SJSA1 (cell line): ENCODE measurements around the gene ANKS1A. TPM values are rescaled to one million over a fixed set of nuclear protein-coding genes. Genes with fewer than 3 reads are reported as not detected.
A peak's percentile ranks its signal among the peaks of the same experiment; 100 is the strongest.
"Not testable (repeated sequence)": the region's sequence is repeated elsewhere in the genome, so short reads cannot be mapped to it uniquely, and the experiment has no call there.

Experiments used
- DNase-seq, 2 experiments: peaks; one replicate each; pipeline ENCODE4 v3.0.0-alpha.2; 2015 to 2020; ENCODE audit warnings: low spot score in 2 of 2, low read depth in 1 of 2
- H3K27ac ChIP-seq: fragments of 250-450 bp; sonication (Bioruptor Pico); 2 replicates; pipeline ENCODE4 v1.5.1; 2020; ENCODE audit warnings: mild to moderate bottlenecking, moderate library complexity
- H3K27me3 ChIP-seq: fragments of 250-450 bp; sonication (Bioruptor Pico); replicated peaks from 2 replicates; pipeline ENCODE4 v1.5.1; 2020; ENCODE audit warnings: mild to moderate bottlenecking, moderate library complexity
- H3K36me3 ChIP-seq: fragments of 250-450 bp; sonication (Bioruptor Pico); 2 replicates; pipeline ENCODE4 v1.5.1; 2020; ENCODE audit warnings: mild to moderate bottlenecking
- H3K4me1 ChIP-seq: fragments of 250-450 bp; sonication (Bioruptor Pico); replicated peaks from 2 replicates; pipeline ENCODE4 v1.6.1; 2021; ENCODE audit warnings: mild to moderate bottlenecking
- H3K4me3 ChIP-seq: fragments of 250-450 bp; sonication (Bioruptor Pico); 2 replicates; pipeline ENCODE4 v1.5.1; 2020; ENCODE audit warnings: mild to moderate bottlenecking
- H3K9me3 ChIP-seq: fragments of 250-450 bp; sonication (Bioruptor Pico); replicated peaks from 2 replicates; pipeline ENCODE4 v1.5.1; 2020; ENCODE audit warnings: mild to moderate bottlenecking
- total RNA-seq: library from RNA; depleted of rRNA; stranded (reverse); fragments of >200 nt; shearing (Covaris generic); gene quantifications from 2 replicates; pipeline ENCODE4 v1.2.3, GENCODE V29; 2014; rRNA removed

ANKS1A gene
- total RNA-seq, result 8.1 and 10.9 TPM in 2 replicates

DNA sequence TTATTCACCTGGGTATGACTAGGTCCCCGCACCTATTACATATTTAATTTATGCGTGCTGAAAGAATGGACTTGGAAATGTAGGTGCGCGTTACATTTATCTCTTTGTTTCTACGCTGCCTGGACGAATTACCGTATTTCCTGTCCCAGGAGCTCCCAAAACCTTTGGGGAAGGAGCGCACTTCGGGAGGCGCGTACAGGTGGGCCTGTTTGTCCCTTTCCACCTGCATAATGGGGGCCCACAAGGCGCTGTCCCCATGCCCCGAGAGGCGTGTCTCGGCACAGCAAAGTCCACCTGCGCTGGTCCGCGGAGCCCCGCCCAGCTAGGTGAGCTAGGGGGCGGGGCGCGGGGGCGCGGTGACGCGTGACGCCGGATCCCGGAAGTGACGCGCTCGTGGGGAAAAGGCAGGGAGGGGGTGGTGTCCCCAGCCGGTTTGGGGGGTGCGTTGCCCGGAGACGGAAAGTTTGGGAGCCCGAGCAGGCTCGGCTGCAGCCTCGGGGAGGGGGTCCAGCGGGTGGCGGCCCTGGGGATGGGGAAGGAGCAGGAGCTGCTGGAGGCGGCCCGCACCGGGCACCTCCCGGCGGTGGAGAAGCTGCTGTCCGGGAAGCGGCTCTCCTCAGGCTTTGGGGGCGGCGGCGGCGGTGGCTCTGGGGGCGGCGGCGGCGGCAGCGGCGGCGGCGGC is at the start of gene ANKS1A:
ANKS1A (plus strand) TSS at position 382 of the 682 bp plus-strand sequence; CDS start at position 530, 148 bp downstream.
- H3K27ac ChIP-seq, result peak within 1 kb of the TSS; percentile 84
- peaks cover 19% of the 10 kb centered on the region for H3K4me1 ChIP-seq
- no peaks in the 10 kb centered on the region for H3K27me3 ChIP-seq
- DNase-seq, result peak; percentile 69 to 71
- peaks cover 24% of the 10 kb centered on the region for H3K36me3 ChIP-seq
- H3K4me3 ChIP-seq, result peak within 1 kb of the TSS; percentile 82
- H3K9me3 ChIP-seq, result no peaks in the 10 kb centered on the region

GRCh38 chr6:34839666-34840352 is 49.2 kb upstream of the ANKS1A start:
- Histone ChIP-seq H3K9me3 (no peaks in the 10 kb centered on the region), H3K4me1 (no peaks in the 10 kb centered on the region), H3K27ac (no peak overlapping the region), H3K27me3 (no peaks in the 10 kb centered on the region), H3K36me3 (peaks cover 10% of the 10 kb centered on the region; the same call in 1 of the 2 replicates), H3K4me3 (no peak overlapping the region)
- no peak for DNase-seq

DNA sequence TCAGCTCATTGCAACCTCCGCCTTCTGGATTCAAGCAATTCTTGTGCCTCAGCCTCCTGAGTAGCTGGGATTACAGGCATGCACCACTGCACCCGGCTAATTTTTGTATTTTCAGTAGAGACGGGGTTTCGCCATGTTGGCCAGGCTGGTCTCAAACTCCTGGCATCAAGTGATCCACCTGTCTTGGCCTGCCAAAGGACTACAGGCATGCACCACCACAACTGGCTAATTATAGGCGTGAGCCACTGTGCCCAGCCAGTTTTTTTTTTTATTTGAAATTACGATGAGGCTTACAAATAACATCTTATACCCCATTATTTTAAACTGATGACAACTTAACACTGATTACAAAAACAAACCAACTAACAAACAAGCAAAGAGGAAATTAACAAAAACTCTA is 40.0 kb upstream of the ANKS1A start:
- not testable (repeated sequence) for H3K4me1 ChIP-seq, H3K27ac ChIP-seq, H3K4me3 ChIP-seq, H3K9me3 ChIP-seq, H3K27me3 ChIP-seq, DNase-seq, H3K36me3 ChIP-seq

- Histone ChIP-seq H3K36me3 (peaks cover 8% of the 10 kb centered on the region), H3K27ac (no peak overlapping the region), H3K27me3 (no peaks in the 10 kb centered on the region), H3K9me3 (no peaks in the 10 kb centered on the region), H3K4me3 (no peak overlapping the region), H3K4me1 (no peaks in the 10 kb centered on the region)
- no peak for DNase-seq
These were observed 37.7 kb upstream of the ANKS1A start for GRCh38 chr6:34851361-34851760.

DNA sequence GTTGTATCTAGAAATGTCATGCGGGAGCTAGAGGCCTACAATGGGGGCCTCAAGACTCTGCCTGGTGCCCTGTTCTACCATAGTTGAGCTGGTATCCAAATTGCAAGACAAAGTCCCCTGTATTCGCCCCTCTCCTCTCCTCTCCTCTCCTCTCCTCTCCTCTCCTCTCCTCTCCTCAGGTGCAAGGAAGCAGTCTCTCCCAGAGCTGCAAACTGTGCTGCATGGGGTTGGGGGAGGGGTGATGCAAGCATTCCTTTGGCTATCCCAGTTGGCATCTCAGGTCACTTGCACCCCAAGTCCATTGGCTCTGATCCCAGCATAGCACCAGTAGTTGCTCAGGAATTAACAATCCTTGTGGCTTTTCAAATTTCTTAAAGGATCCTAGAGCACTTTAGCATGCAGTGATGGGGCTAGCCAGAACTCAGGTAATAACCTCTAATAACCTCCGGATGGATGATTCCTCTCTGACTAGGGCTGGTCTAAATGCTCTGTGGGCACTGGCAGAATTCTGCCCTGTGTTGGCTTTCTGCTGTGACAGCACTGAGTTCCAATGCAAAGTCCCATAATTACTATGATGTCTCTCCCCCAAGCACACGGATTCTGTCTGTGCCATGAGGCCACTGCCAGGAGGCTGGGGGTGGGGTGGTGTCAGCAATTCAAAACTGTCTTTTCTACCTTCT is 36.5 kb upstream of the ANKS1A start:
- peaks cover 20% of the 10 kb centered on the region for H3K36me3 ChIP-seq
- DNase-seq, result no peak

GRCh38 chr6:34855463-34855862 is 33.6 kb upstream of the ANKS1A start:
- H3K36me3 ChIP-seq, result peaks cover 30% of the 10 kb centered on the region
- no peak overlapping the region for H3K4me3 ChIP-seq
- H3K27ac ChIP-seq, result no peak overlapping the region
- H3K4me1 ChIP-seq, result no peaks in the 10 kb centered on the region
- no peaks in the 10 kb centered on the region for H3K9me3 ChIP-seq
- DNase-seq, result no peak
- H3K27me3 ChIP-seq, result no peaks in the 10 kb centered on the region

More for the DNA sequence above, 36.5 kb upstream of the ANKS1A start:
- H3K9me3 ChIP-seq, result no peaks in the 10 kb centered on the region
- H3K4me3 ChIP-seq, result no peak overlapping the region
- no peak overlapping the region for H3K27ac ChIP-seq
- H3K27me3 ChIP-seq, result no peaks in the 10 kb centered on the region
- no peaks in the 10 kb centered on the region for H3K4me1 ChIP-seq

GRCh38 chr6:34858681-34859080 is 30.4 kb upstream of the ANKS1A start:
- no peaks in the 10 kb centered on the region for H3K9me3 ChIP-seq
- no peak for DNase-seq

GRCh38 chr6:34859951-34860350 is 29.1 kb upstream of the ANKS1A start:
- no peak overlapping the region for H3K4me3 ChIP-seq
- H3K27ac ChIP-seq, result no peak overlapping the region
- no peak for DNase-seq
- no peaks in the 10 kb centered on the region for H3K4me1 ChIP-seq
- peaks cover 30% of the 10 kb centered on the region for H3K36me3 ChIP-seq
- no peaks in the 10 kb centered on the region for H3K27me3 ChIP-seq
- no peaks in the 10 kb centered on the region for H3K9me3 ChIP-seq

More at GRCh38 chr6:34858681-34859080, 30.4 kb upstream of the ANKS1A start:
- Histone ChIP-seq H3K27ac (no peak overlapping the region), H3K36me3 (peaks cover 30% of the 10 kb centered on the region), H3K4me1 (no peaks in the 10 kb centered on the region), H3K27me3 (no peaks in the 10 kb centered on the region), H3K4me3 (no peak overlapping the region)

DNA sequence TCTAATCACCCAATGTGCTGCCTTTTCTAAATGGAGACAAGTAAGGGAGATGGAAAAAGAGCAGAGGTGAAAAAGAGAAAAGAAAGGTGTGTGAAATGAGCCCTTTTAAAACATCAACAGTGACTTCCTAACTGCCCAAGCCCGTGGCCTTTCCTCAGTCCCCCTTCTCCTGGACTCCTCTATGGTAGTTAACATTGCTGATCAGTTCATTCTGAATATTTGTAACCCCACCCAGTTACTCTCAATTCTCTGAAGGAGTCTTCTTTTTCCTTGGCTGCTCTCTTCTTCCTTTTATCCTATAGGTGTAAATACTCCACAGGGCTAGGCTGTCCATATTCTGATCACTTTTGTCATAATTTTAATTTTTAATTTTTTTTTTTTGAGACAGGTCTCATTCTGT is 28.3 kb upstream of the ANKS1A start:
- Histone ChIP-seq H3K36me3 (peaks cover 28% of the 10 kb centered on the region), H3K4me3 (no peak overlapping the region)

GRCh38 chr6:34864007-34864406 is 25.0 kb upstream of the ANKS1A start:
- Histone ChIP-seq H3K36me3 (peaks cover 3% of the 10 kb centered on the region; the same call in 1 of the 2 replicates), H3K9me3 (no peaks in the 10 kb centered on the region), H3K4me1 (no peaks in the 10 kb centered on the region), H3K27ac (no peak overlapping the region), H3K4me3 (no peak overlapping the region), H3K27me3 (no peaks in the 10 kb centered on the region)
- no peak for DNase-seq

More for the DNA sequence above, 28.3 kb upstream of the ANKS1A start:
- H3K27me3 ChIP-seq, result no peaks in the 10 kb centered on the region
- DNase-seq, result no peak
- no peaks in the 10 kb centered on the region for H3K9me3 ChIP-seq
- H3K4me1 ChIP-seq, result no peaks in the 10 kb centered on the region
- H3K27ac ChIP-seq, result no peak overlapping the region

DNA sequence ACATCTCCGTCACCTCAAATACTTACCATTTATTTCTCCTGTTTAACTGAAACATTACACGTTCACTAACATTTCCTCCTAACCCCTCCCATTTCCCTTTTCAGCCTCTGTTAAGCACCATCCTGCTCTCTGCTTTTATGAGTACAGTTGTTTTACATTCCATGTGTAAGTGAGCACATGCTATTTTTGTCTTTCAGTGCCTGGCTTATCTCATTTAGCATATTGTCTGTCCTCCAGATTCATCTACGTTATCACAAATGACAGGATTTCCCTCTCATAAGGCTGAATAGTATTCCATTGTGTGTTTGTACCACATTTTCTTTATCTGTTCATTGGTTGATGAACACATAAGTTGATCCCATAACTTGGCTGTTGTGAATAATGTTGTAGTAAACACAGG is 23.9 kb upstream of the ANKS1A start:
- no peaks in the 10 kb centered on the region for H3K9me3 ChIP-seq
- no peak for DNase-seq
- no peak overlapping the region for H3K27ac ChIP-seq
- no peaks in the 10 kb centered on the region; the same call in 1 of the 2 replicates for H3K36me3 ChIP-seq
- H3K4me3 ChIP-seq, result no peak overlapping the region
- no peaks in the 10 kb centered on the region for H3K27me3 ChIP-seq
- no peaks in the 10 kb centered on the region for H3K4me1 ChIP-seq

DNA sequence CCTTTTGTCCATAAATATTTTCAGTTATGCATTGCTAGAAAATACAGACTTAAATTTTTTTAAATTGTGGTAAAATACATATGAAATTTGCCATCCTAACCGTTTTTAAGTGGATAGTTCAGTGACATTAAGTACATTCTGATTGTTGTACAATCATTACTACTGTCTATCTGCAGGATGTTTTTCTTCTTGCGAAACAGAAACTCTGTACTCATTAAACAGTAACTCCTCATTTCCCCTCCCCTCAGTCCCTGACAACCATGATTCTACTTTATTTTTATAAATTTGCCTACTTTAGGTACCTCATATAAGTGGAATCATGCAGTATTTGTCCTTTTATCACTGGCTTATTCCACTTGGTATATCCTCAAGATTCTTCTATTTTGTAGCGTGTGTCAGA is 22.5 kb upstream of the ANKS1A start:
- Histone ChIP-seq H3K27me3 (no peaks in the 10 kb centered on the region), H3K9me3 (no peaks in the 10 kb centered on the region)

GRCh38 chr6:34867484-34867883 is 21.6 kb upstream of the ANKS1A start:
- no peak for DNase-seq
- H3K4me3 ChIP-seq, result no peak overlapping the region

More for the DNA sequence above, 22.5 kb upstream of the ANKS1A start:
- no peak overlapping the region for H3K4me3 ChIP-seq
- no peak for DNase-seq
- H3K27ac ChIP-seq, result no peak overlapping the region
- H3K36me3 ChIP-seq, result peaks cover 6% of the 10 kb centered on the region
- no peaks in the 10 kb centered on the region for H3K4me1 ChIP-seq

DNA sequence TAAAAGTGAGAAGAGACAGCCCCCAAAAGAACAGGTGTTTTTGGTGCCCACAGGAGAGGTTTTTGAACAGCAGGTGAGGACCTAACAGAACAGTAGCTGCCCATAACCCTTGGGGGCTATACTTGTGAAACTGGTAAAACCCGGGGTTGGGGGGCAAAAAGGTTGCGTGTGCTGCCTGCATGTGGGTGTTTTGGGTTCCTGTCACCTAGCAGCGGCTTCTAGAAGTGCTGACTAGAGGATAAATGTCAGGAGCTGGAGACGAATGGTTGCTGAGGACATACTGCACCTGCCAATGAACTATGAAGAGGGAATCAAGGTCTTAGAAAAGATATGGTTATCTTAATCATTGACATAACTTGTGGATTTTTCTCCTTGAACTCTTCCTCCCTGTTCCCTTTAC is 17.2 kb upstream of the ANKS1A start:
- H3K4me3 ChIP-seq, result no peak overlapping the region
- H3K27me3 ChIP-seq, result no peaks in the 10 kb centered on the region
- H3K36me3 ChIP-seq, result peaks cover 55% of the 10 kb centered on the region
- no peaks in the 10 kb centered on the region for H3K9me3 ChIP-seq
- DNase-seq, result no peak
- no peaks in the 10 kb centered on the region for H3K4me1 ChIP-seq
- H3K27ac ChIP-seq, result no peak overlapping the region

More at GRCh38 chr6:34867484-34867883, 21.6 kb upstream of the ANKS1A start:
- no peaks in the 10 kb centered on the region for H3K9me3 ChIP-seq
- peaks cover 16% of the 10 kb centered on the region for H3K36me3 ChIP-seq
- H3K4me1 ChIP-seq, result no peaks in the 10 kb centered on the region
- no peak overlapping the region for H3K27ac ChIP-seq
- H3K27me3 ChIP-seq, result no peaks in the 10 kb centered on the region
